Mucosa of rectum (tissue), 2 donors: ENCODE results near the gene PMM2.

Experiments
- H3K27ac ChIP-seq, 2 donors: one replicate each; pipeline ENCODE4 v1.7.0; 2013; ENCODE audit warnings: inconsistent platforms in 2 of 2, low read depth in 2 of 2, low read length in 2 of 2
- H3K27me3 ChIP-seq, 2 donors: one replicate each; pipeline ENCODE4 v1.7.0; 2013; ENCODE audit warnings: low read length in 2 of 2; ENCODE audit not compliant: control insufficient read depth in 2 of 2, insufficient read depth in 2 of 2
- H3K36me3 ChIP-seq, 2 donors: one replicate each; pipeline ENCODE4 v1.7.0; 2013; ENCODE audit warnings: low read length in 2 of 2; ENCODE audit not compliant: control insufficient read depth in 2 of 2, insufficient read depth in 2 of 2
- H3K4me1 ChIP-seq, 2 donors: one replicate each; pipeline ENCODE4 v1.7.0; 2013; ENCODE audit warnings: low read length in 2 of 2, mild to moderate bottlenecking in 1 of 2; ENCODE audit not compliant: control insufficient read depth in 2 of 2, insufficient read depth in 2 of 2
- H3K4me3 ChIP-seq, 2 donors: one replicate each; pipeline ENCODE4 v1.7.0; 2013; ENCODE audit warnings: low read length in 2 of 2
- H3K9ac ChIP-seq, 2 donors: one replicate each; pipeline ENCODE4 v1.7.0; 2013; ENCODE audit warnings: low read length in 2 of 2, low read depth in 1 of 2, mild to moderate bottlenecking in 1 of 2
- H3K9me3 ChIP-seq, 2 donors: one replicate each; pipeline ENCODE4 v1.7.0; 2013; ENCODE audit warnings: low read length in 2 of 2; ENCODE audit not compliant: control insufficient read depth in 2 of 2
- donor health status: healthy.
- donor health status: Normal muscosa, but diverticular disease.

The PMM2 gene

GRCh38 chr16:8763083-8763482, 34.6 kb upstream of the PMM2 start:
- Histone ChIP-seq H3K27ac (no peak overlapping the region), H3K4me1 (no peaks in the 10 kb centered on the region), H3K36me3 (peaks cover 0 to 11% of the 10 kb centered on the region in 2 donors), H3K9me3 (no peaks in the 10 kb centered on the region), H3K27me3 (no peaks in the 10 kb centered on the region), H3K9ac (no peak overlapping the region), H3K4me3 (no peak overlapping the region)

GRCh38 chr16:8763899-8764298, 33.7 kb upstream of the PMM2 start:
- H3K27me3 ChIP-seq = no peaks in the 10 kb centered on the region
- no peak overlapping the region for H3K4me3 ChIP-seq
- no peaks in the 10 kb centered on the region for H3K4me1 ChIP-seq
- H3K9me3 ChIP-seq = no peaks in the 10 kb centered on the region
- H3K27ac ChIP-seq = no peak overlapping the region
- peaks cover 0 to 17% of the 10 kb centered on the region in 2 donors for H3K36me3 ChIP-seq
- H3K9ac ChIP-seq = no peak overlapping the region

DNA sequence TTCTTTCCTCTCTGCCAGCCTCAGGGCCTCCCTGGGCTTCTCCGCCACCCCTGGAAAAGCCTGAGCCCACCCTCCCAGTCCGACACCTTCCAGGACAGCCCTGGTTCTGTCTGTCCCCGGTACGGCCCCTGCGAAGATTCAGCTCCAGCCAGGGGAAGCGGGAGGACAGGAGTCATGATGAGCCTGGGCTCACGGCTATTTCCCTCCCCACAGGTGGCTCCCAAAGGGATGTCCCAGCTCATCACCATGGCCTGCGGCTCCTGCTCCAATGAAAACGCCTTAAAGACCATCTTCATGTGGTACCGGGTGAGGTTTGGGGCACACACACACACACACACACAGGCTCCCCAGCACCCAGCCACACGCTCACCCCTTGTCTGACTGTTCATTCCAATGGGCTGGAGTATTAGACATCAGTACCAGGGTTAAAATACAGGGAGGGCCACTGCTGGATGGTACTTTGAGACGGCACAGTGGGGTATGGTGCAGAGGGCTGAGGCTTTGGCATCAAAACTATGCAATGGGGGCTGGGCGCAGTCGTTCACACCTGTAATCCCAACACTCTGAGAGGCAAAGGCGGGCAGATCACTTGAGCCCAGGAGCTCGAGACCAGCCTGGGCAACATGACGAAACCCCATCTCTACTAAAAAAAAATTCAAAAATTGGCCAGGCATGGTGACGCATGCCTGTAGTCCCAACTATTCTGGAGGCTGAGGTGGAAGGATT, 33.0 kb upstream of the PMM2 start:
- Histone ChIP-seq H3K4me3 (no peak overlapping the region), H3K27me3 (no peaks in the 10 kb centered on the region), H3K4me1 (no peaks in the 10 kb centered on the region), H3K36me3 (peaks cover 0 to 18% of the 10 kb centered on the region in 2 donors), H3K9ac (no peak overlapping the region), H3K27ac (no peak overlapping the region), H3K9me3 (no peaks in the 10 kb centered on the region)

DNA sequence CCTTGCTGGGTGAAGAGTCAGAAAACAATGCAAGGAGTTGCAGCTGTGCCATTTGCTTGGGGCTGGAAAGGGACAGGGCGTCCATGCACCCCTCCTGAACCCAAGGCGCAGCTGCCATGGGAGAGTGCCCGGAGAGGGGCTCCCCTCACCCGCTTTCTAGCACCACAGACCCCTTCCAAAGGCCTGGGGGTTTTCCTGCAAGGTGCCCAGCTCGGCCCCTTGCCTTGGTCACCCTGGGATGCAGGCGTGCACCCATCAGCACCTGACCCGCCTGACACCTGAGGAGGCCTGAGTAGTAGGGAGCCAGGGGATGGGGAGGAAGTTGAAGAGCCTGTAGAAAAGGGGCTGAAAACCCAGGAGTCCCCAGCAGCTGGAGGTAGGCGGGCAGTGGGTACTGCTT, 30.5 kb upstream of the PMM2 start:
- no peak overlapping the region for H3K27ac ChIP-seq
- H3K36me3 ChIP-seq = peaks cover 0 to 16% of the 10 kb centered on the region in 2 donors
- H3K4me1 ChIP-seq = no peaks in the 10 kb centered on the region
- no peaks in the 10 kb centered on the region for H3K27me3 ChIP-seq
- no peak overlapping the region for H3K4me3 ChIP-seq
- no peaks in the 10 kb centered on the region for H3K9me3 ChIP-seq
- no peak overlapping the region for H3K9ac ChIP-seq

DNA sequence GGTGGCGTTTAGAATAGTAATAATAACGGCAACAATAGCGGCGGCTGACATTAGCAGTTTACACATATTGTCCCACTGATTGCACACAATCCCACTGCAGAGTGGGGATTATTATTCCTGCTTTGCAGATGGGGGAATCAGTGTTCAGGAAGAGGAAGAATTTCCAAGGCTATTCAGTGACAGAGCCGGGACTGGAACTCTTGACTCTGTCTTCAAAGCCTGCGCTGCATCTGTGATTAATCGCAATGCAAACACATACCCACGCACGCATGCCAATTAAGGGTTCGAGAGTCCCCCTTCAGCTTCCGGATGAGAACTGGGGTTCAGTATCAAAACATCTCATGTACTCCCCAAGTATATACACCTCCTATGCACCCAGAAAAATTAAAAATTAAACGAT, 29.4 kb upstream of the PMM2 start:
- Histone ChIP-seq H3K9ac (no peak overlapping the region), H3K27ac (no peak overlapping the region), H3K4me3 (no peak overlapping the region), H3K9me3 (no peaks in the 10 kb centered on the region), H3K4me1 (no peaks in the 10 kb centered on the region), H3K27me3 (no peaks in the 10 kb centered on the region), H3K36me3 (peaks cover 0 to 19% of the 10 kb centered on the region in 2 donors)

DNA sequence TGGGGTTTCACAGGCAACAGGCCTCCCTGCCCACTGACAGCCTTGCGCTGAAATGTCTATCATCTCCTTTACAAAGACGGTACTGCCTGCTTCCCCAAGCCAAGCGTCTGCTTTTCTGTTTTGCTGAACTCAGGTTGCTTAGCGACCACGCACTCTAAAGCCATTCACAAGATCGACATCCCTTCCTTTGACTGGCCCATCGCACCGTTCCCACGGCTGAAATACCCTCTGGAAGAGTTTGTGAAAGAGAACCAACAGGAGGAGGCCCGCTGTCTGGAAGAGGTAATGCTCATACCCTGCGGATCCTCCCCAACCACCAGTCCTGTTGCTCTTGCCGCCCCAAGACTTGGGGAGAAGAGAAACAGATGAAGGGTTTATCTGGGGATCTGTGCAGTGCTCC, 28.9 kb upstream of the PMM2 start:
- Histone ChIP-seq H3K27ac (no peak overlapping the region), H3K36me3 (peaks cover 0 to 19% of the 10 kb centered on the region in 2 donors), H3K9ac (no peak overlapping the region), H3K4me3 (no peak overlapping the region), H3K9me3 (no peaks in the 10 kb centered on the region), H3K27me3 (no peaks in the 10 kb centered on the region), H3K4me1 (no peaks in the 10 kb centered on the region)

- Histone ChIP-seq H3K4me1 (no peaks in the 10 kb centered on the region), H3K27me3 (no peaks in the 10 kb centered on the region), H3K9me3 (no peaks in the 10 kb centered on the region), H3K36me3 (peaks cover 0 to 19% of the 10 kb centered on the region in 2 donors), H3K4me3 (no peak overlapping the region), H3K27ac (no peak overlapping the region), H3K9ac (no peak overlapping the region)
These were observed 24.1 kb upstream of the PMM2 start for GRCh38 chr16:8773537-8773936.

GRCh38 chr16:8774208-8774607, 23.4 kb upstream of the PMM2 start:
- Histone ChIP-seq H3K27ac (no peak overlapping the region), H3K36me3 (peaks cover 0 to 15% of the 10 kb centered on the region in 2 donors), H3K9me3 (no peaks in the 10 kb centered on the region), H3K9ac (no peak overlapping the region), H3K4me1 (no peaks in the 10 kb centered on the region), H3K27me3 (no peaks in the 10 kb centered on the region), H3K4me3 (no peak overlapping the region)

- Histone ChIP-seq H3K4me1 (no peaks in the 10 kb centered on the region), H3K9me3 (no peaks in the 10 kb centered on the region), H3K27me3 (no peaks in the 10 kb centered on the region), H3K36me3 (peaks cover 0 to 19% of the 10 kb centered on the region in 2 donors), H3K27ac (no peak overlapping the region), H3K4me3 (no peak overlapping the region), H3K9ac (no peak overlapping the region)
These were observed 22.3 kb upstream of the PMM2 start for GRCh38 chr16:8775359-8775758.

GRCh38 chr16:8776129-8776584, 21.5 kb upstream of the PMM2 start:
- Histone ChIP-seq H3K9me3 (no peaks in the 10 kb centered on the region), H3K36me3 (peaks cover 0 to 22% of the 10 kb centered on the region in 2 donors), H3K27me3 (no peaks in the 10 kb centered on the region), H3K4me3 (no peak overlapping the region), H3K4me1 (no peaks in the 10 kb centered on the region), H3K27ac (no peak overlapping the region), H3K9ac (no peak overlapping the region)
